ENCODE data around the gene HMGCS1.

DNA sequence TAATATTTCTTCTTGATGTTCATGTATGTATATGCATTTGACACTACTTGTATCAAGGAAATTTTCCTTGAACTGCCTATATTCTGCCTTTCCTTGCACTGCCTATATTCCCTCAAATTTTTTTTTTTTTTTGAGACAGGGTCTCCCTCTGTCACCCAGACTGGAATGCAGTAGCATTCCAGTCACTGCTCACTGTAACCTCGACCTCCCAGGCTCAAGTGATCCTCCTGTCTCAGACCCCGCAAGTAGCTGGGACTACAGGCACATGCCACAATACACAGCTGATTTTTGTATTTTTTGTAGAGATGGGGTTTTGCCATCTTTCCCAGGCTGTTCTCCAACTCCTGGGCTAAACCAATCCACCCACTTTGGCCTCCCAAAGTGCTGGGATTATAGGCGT, 4.1 kb downstream of the HMGCS1 start:
- TF ChIP-seq, protein P1, sequence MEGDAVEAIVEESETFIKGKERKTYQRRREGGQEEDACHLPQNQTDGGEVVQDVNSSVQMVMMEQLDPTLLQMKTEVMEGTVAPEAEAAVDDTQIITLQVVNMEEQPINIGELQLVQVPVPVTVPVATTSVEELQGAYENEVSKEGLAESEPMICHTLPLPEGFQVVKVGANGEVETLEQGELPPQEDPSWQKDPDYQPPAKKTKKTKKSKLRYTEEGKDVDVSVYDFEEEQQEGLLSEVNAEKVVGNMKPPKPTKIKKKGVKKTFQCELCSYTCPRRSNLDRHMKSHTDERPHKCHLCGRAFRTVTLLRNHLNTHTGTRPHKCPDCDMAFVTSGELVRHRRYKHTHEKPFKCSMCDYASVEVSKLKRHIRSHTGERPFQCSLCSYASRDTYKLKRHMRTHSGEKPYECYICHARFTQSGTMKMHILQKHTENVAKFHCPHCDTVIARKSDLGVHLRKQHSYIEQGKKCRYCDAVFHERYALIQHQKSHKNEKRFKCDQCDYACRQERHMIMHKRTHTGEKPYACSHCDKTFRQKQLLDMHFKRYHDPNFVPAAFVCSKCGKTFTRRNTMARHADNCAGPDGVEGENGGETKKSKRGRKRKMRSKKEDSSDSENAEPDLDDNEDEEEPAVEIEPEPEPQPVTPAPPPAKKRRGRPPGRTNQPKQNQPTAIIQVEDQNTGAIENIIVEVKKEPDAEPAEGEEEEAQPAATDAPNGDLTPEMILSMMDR (IDR thresholded peaks at IDR 0.05; ENCODE audit: insufficient read depth, low read depth, low read length), result no peak
- no peak for TF ChIP-seq EZH2 (IDR thresholded peaks at IDR 0.05; ENCODE audit: insufficient read depth, low read length)

Measured in astrocyte (in vitro differentiated cells and primary cell).